Measurements from ENCODE around the gene NOL4L.
A peak's percentile ranks its signal among the peaks of the same experiment; 100 is the strongest.

Gene NOL4L

GRCh38 chr20:32521780-32522525 is 63.2 kb downstream of the NOL4L start:
- peak; percentile 63 to 71 for DNase-seq

- DNase-seq = no peak
These were observed 64.3 kb downstream of the NOL4L start for GRCh38 chr20:32520927-32521203.

- DNase-seq = no peak
These were observed 65.8 kb downstream of the NOL4L start for GRCh38 chr20:32519381-32519730.

GRCh38 chr20:32518593-32519380 is 66.3 kb downstream of the NOL4L start:
- no peak for DNase-seq

- no peak for DNase-seq
These were observed 67.1 kb downstream of the NOL4L start for GRCh38 chr20:32517914-32518592.

- no peak for DNase-seq
These were observed 67.6 kb downstream of the NOL4L start for GRCh38 chr20:32517518-32517873.

GRCh38 chr20:32516583-32517517 is 68.3 kb downstream of the NOL4L start:
- peak in 1 of 2 donors; percentile 67 for DNase-seq

- no peak for DNase-seq
These were observed 69.5 kb downstream of the NOL4L start for GRCh38 chr20:32515631-32516101.

GRCh38 chr20:32514760-32515159 is 70.4 kb downstream of the NOL4L start:
- DNase-seq = no peak

GRCh38 chr20:32513031-32513866 is 71.9 kb downstream of the NOL4L start:
- DNase-seq = no peak

- no peak for DNase-seq
These were observed 73.1 kb downstream of the NOL4L start for GRCh38 chr20:32512047-32512385.

GRCh38 chr20:32511358-32512046 is 73.6 kb downstream of the NOL4L start:
- no peak for DNase-seq

GRCh38 chr20:32510601-32511357 is 74.4 kb downstream of the NOL4L start:
- no peak for DNase-seq

GRCh38 chr20:32510120-32510600 is 75.0 kb downstream of the NOL4L start:
- no peak for DNase-seq

GRCh38 chr20:32509639-32510066 is 75.5 kb downstream of the NOL4L start:
- no peak for DNase-seq

GRCh38 chr20:32508775-32509119 is 76.4 kb downstream of the NOL4L start:
- DNase-seq = no peak

- no peak for DNase-seq
These were observed 76.9 kb downstream of the NOL4L start for GRCh38 chr20:32507998-32508774.

- DNase-seq = no peak
These were observed 78.4 kb downstream of the NOL4L start for GRCh38 chr20:32506721-32507120.

GRCh38 chr20:32505723-32506473 is 79.2 kb downstream of the NOL4L start:
- no peak for DNase-seq

All from hippocampal formation (tissue), 2 donors.